Ishikawa (cell line): ENCODE measurements around the gene RAB6A.

ENCODE experiments used
- CEBPB ChIP-seq: IDR thresholded peaks from 2 replicates; pipeline ENCODE4 v1.6.1; 2012
- EGR1 ChIP-seq: IDR thresholded peaks from 2 replicates; pipeline ENCODE4 v1.6.1; 2012
- EP300 ChIP-seq: IDR thresholded peaks from 2 replicates; pipeline ENCODE4 v1.6.1; 2012; ENCODE audit warnings: borderline replicate concordance
- RAD21 ChIP-seq: IDR thresholded peaks from 2 replicates; pipeline ENCODE4 v1.6.1; 2012; ENCODE audit warnings: low read depth
- REST ChIP-seq: IDR thresholded peaks from 2 replicates; pipeline ENCODE4 v1.6.1; 2012; ENCODE audit warnings: low read depth, mild to moderate bottlenecking
- TAF1 ChIP-seq: IDR thresholded peaks from 2 replicates; pipeline ENCODE4 v1.6.1; 2012; ENCODE audit warnings: low read depth, mild to moderate bottlenecking

- no peak for TF ChIP-seq TAF1
- no peak for TF ChIP-seq EGR1
- TF ChIP-seq EP300, result no peak
- TF ChIP-seq CEBPB, result no peak
- TF ChIP-seq REST, result no peak
- no peak for TF ChIP-seq RAD21
These were observed 43.8 kb upstream of the RAB6A start for GRCh38 chr11:73804712-73805111.
